ENCODE data around the gene GPA33.

Gene GPA33, protein sequence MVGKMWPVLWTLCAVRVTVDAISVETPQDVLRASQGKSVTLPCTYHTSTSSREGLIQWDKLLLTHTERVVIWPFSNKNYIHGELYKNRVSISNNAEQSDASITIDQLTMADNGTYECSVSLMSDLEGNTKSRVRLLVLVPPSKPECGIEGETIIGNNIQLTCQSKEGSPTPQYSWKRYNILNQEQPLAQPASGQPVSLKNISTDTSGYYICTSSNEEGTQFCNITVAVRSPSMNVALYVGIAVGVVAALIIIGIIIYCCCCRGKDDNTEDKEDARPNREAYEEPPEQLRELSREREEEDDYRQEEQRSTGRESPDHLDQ

DNA sequence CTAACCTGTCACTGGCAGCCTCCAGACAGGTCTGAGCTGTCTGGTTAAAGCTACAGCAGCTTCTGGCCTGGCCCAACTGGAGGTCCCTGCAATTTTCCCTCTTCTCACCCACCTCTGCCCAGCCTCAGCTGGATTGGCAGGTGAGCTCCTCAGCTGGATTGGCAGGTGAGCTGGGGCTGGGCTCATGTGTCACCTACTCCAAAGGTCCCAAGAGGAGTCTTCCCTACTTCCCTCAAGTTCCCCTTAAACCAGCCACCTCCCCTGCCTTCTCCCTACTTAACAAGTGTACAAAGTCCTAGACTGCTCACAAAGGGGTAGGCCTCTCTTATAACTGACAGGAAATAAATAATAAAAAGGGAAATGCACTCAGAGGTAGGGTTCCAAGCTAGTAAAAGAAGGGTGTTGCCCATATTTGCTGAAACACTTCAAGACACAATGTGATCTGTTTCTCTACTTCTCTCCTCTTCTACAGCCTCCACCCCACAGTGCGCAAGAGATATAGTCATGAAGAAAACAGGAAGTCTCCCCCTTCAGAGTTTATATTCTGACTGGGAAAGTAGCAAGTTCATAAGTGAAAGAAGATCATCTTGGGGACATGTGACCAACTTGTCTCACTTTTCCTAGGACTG, at the start of gene GPA33:
Gene GPA33 (minus strand): TSS at position 64 of the 629 bp plus-strand sequence. CDS start 90 bp downstream, outside the sequence.
- no peak for DNase-seq (ENCODE audit: extremely low read depth in 1 of 2, low read depth in 1 of 2)

DNA sequence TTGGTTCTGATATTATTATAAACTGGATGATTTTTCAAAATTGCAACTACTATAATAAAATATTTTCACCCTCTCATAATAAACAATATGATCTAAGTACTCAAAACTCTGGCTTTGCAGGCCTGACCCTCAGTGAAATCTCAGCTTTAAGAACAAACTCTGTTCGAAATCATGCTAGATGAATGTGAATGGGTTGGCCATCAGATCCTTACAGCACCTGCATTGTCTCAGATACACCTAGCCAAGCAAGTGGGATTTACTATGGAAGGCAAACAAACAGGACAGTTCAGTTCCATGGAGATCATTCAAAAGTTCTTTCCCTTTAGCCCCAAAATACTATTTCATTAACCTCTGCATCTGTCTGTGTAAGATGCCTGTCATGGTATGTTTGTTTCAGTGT, 48.5 kb upstream of the GPA33 start:
- no peak for DNase-seq (ENCODE audit: extremely low read depth in 1 of 2, low read depth in 1 of 2)

DNA sequence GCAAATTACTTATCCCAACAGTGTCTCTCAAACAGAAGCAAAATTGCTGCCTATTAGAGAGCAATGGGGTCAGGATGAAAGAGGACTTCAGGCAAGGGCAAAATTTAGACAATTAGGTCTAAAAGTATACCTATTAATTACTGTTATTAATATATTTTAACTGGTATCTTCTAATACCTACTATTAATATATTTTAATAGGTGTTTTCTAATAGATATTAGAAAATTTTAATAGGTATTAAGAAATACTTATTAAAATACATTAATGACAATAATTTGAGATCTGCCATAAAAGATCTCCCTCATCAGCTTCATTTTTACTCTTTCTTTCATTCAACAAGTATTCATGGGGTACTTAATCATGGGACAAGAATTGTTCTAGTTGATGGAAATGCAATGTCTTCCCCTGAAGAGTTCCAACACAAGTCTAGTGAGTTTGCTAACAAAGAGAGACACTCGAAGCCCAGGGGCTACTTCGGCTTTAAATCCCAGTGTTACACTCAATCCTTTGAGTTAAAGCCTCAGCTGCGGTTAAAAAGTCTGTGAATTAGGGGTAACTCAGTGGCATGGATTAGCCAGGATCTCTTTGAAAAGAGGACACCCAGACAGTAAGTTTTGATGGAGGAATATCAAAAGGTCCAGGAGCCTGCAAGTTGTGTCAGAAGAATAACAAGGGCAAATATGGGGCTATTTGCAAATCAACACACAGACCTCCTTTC, 47.8 kb upstream of the GPA33 start:
- no peak for DNase-seq (ENCODE audit: extremely low read depth in 1 of 2, low read depth in 1 of 2)

DNA sequence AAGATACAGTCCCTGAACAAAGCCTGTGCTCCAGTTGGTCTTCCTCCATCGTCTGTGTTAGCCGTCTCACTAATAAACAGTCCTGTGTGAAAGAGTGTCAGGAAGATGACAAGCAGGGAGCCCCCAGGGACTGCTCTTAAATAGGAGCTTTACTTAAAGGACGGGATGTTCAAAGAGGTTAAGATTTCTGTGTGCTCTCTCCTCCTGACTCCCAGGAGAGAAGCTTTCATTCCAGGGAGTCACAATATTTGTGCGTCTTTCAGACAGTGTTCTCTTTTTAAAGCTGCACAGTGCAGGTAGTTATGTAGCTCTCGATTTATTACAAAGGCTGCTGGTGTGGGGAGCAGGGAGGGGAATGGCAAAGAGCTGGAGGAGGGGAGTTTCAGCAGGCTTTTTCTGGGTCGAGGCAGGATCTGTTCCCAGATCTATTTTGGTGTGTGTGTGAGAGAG, 47.2 kb upstream of the GPA33 start:
- DNase-seq (ENCODE audit: extremely low read depth in 1 of 2, low read depth in 1 of 2): no peak

DNA sequence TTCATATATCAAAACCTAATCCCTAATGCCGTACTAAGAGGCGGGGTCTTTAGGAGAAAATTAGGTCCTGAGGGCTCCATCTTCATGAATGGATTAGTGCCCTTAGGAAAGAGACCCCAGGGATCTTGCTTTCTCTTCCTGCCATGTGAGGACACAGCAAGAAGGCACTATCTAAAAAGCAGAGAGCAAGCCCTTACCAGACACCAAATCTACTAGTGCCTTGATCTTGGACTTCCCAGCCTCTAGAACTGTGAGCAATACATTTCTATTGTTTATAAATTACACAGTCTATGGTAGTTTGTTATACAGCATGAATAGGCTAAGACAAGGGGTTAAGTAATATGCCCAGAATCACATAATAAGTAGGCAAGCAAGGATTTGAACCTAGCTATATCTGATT, 46.6 kb upstream of the GPA33 start:
- no peak for DNase-seq (ENCODE audit: extremely low read depth in 1 of 2, low read depth in 1 of 2)

DNA sequence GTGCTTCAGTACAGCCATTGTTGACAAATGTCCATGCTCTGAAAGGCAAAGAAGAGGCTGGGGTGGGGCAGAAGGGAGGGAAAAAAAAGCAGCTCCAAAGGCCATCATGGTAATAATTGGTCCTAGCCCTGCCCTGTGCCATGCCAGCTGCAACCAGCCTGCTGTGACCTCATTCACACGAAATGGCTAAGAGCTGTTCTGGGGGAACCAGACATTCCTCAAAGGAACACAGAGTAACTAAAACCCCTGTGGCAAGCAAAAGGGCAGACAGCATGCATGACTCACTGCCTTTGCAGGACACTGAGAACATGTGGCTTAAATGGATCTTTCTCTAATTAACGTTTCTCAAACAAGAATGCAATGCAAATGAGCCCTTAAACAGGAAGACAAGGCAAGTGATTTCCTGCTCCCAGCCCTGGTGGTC, 46.0 kb upstream of the GPA33 start:
- no peak for DNase-seq (ENCODE audit: extremely low read depth in 1 of 2, low read depth in 1 of 2)

DNA sequence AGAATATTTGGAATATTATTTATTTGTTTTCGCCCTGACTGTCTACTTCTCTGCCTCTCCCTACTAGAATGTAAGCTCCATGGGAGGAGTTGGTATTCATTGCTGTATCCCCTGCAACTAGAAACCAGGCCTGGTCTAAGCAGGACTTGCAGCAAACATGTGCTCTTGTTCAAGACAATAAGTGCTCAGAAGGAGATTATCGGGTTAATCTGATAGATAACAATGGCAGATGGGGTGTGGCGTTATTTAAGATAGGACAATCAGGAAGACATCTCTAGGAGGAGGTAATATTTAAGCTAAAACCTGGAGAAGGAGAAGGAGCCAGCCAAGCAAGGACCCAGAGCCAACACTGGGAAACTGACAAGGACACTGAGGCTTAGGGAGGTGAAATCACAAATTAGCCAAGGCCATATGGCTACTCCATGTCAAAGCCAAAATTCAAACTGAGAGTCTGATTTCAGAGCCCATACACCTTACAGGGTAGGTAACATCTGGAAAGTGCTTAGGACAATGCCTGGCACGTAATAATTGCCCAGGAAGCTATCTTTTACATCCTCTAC, 45.2 kb upstream of the GPA33 start:
- DNase-seq (ENCODE audit: extremely low read depth in 1 of 2, low read depth in 1 of 2): no peak

DNA sequence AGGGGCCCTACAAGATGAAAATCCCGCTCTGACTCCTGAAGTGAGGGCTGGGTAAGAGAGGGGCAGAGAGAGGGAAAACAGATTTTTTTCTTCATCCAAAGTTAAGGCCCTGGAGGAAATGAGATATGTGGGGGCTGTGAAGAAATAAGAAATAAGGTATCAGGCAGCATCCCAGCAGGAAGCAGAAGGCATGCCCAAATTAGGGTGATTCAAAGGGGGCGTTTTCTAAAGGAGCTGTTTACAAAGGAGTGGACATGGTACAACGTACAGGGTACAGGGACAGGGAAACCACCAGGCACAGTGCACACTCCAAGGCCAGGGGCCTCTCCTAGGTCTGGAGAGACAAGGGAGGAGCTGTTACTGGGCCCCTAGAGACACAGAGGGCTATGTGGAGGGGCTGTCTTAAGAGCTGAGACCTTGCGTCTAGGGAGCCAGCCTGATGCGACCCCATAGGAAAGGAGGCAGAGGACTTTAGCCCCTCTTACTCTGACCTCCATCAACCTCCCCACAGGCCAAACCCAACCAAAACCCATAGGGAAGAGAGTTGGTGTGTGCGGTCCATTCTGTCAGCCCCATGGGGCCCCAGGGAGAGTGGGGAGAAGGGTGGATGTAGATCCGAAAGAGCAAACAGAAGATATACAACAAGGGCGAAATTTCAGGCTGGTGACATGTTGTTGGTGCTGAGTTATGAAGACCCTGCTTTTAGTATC, 42.3 kb upstream of the GPA33 start:
- no peak for DNase-seq (ENCODE audit: extremely low read depth in 1 of 2, low read depth in 1 of 2)

DNA sequence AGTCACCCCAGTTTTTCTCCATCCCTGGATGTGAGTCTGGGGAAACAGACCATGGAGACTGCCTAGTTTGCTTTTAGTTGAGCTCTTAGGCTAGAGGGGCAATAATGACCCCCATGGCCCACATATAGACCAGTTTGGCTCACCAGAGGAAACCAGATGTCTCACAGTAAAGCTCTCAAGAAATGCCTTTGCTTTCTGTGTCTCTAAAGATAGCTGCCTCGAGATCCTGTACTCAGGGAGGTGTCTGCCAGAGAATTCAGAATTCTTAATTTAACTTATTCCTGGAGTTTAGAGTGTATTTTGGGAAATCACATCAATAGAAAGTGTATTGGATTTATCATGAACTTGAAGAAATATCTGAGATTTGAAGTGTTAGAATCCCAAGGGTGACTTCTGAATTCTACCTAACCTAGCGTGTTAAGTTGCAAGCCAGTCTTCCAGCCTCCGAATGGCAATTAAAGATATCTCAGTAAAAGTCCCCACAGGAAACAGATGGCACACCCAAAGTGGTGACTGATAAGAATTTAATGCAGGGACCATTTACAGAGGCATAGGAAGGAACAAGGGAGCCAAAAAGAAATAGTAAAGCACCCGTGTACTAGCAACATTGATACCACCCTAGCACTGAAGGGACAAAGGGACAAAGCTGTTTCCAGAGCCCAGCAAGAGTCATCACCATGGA, 40.8 kb upstream of the GPA33 start:
- DNase-seq (ENCODE audit: extremely low read depth in 1 of 2, low read depth in 1 of 2): no peak

DNA sequence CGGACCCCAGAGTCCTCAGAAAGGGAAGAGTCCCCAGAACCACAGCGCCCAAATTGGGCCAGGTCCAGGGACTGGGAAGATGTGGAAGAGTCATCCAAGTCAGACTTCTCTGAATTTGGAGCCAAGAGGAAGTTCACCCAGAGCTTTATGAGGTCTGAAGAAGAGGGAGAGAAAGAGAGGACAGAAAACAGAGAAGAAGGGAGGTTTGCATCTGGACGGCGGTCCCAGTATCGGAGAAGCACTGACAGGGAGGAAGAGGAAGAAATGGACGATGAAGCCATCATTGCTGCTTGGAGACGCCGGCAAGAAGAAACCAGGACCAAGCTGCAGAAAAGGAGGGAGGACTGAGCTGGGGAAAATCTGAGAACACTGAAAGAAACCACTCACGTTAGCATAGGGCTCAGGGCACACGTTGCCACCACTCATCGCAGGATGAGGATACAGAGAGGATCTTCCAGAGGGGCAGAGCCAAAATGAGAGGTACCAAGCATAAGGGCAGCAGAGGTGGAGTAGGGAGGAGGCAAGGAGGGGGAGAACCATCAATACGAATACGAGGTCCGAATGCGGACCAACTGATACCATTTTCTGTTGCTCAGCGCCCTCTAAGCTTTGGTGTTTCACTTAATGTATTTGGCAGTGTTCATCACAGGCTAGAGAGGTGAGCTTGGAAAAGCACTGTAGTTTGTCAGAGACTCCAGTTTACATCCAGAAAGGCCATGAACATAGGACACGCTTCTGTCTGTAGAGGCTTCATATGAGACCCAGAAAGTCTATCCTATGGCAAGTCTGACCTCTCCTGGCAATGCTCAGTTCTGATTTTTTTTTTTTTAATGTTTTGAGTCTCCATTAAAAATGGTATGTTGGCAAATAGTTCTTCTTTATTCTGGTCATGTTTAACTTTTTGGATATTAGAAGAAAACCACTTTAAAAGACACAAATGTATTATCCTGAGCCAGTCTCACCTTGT, 38.4 kb upstream of the GPA33 start:
- no peak for DNase-seq (ENCODE audit: extremely low read depth in 1 of 2, low read depth in 1 of 2)

DNA sequence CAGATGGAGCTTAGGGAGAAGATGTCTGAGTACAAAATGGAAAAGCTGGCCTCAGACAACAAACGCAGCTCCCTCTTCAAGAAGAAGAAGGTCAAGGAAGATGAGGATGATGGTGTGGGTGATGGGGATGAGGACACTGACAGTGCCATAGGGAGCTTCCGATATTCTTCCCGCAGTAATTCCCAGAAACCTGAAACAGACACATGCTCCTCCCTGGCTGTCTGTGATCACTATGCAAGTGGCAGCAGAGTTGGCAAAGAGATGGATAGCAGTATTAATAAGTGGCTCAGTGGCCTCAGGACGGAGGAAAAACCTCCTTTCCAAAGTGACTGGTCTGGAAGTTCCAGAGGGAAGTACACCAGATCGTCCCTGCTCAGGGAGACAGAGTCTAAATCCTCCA, 37.5 kb upstream of the GPA33 start:
- DNase-seq (ENCODE audit: extremely low read depth in 1 of 2, low read depth in 1 of 2): no peak

DNA sequence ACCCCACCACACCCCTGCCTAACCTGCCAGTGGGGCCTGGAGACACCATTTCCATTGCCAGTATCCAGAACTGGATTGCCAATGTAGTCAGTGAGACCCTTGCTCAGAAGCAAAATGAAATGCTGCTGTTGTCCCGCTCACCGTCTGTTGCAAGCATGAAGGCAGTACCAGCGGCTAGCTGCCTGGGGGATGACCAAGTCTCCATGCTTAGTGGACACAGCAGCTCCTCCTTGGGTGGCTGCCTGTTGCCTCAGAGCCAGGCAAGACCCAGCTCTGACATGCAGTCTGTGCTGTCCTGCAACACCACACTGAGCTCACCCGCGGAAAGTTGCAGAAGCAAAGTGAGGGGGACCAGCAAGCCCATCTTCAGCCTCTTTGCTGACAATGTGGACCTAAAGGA, 37.1 kb upstream of the GPA33 start:
- DNase-seq (ENCODE audit: extremely low read depth in 1 of 2, low read depth in 1 of 2): no peak

DNA sequence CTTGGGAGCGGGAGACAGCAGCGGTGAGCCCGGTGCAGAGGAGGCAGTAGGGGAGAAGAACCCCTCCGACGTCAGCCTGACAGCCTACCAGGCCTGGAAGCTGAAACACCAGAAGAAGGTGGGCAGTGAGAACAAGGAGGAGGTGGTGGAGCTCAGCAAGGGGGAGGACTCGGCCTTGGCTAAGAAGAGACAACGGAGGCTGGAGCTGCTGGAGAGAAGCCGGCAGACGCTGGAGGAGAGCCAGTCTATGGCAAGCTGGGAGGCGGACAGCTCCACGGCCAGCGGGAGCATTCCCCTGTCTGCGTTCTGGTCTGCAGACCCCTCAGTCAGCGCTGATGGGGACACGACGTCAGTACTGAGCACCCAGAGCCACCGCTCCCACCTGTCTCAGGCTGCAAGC, 36.6 kb upstream of the GPA33 start:
- no peak for DNase-seq (ENCODE audit: extremely low read depth in 1 of 2, low read depth in 1 of 2)

DNA sequence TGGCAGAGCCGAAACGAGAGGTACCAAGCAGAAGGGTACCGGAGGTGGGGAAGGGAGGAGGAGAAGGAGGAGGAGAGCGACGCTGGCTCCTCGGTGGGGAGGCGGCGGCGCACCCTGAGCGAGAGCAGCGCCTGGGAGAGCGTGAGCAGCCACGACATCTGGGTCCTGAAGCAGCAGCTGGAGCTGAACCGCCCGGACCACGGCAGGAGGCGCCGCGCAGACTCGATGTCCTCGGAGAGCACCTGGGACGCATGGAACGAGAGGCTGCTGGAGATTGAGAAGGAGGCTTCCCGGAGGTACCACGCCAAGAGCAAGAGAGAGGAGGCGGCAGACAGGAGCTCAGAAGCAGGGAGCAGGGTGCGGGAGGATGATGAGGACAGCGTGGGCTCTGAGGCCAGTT, 36.1 kb upstream of the GPA33 start:
- no peak for DNase-seq (ENCODE audit: extremely low read depth in 1 of 2, low read depth in 1 of 2)

DNA sequence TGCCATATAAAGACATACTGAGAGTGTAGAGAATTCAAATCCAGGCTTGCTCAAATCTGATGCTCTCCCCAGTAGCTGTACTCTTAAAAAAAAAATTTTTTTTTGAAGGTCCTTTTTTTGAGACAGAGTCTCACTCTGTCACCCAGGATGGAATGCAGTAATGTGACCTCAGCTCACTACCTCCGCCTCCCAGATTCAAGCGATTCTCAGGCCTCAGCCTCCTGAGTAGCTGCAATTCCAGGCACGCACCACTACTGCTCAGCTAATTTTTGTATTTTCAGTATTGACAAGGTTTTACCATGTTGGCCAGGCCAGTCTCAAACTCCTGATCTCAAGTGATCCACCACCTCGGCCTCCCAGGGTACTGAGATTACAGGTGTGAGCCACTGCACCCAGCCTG, 32.4 kb upstream of the GPA33 start:
- no peak for DNase-seq (ENCODE audit: extremely low read depth in 1 of 2, low read depth in 1 of 2)

DNA sequence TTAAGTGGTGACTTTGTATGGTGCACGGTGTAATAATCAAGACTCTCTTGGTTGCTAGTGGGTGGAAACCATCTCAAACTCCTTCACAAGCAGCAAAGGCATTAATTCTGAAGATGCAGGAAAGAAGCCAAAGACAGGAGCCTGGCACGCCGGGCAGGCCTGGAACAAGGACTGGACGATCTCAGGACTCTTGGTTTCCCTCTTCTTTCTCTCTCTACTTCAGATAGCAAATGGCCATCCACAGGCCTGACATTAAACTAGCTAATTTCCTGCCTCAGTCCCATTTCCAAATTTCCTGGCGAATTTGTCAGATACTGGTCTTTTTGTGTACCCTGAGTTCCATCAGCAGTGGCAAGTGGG, 31.9 kb upstream of the GPA33 start:
- DNase-seq (ENCODE audit: extremely low read depth in 1 of 2, low read depth in 1 of 2): no peak

DNA sequence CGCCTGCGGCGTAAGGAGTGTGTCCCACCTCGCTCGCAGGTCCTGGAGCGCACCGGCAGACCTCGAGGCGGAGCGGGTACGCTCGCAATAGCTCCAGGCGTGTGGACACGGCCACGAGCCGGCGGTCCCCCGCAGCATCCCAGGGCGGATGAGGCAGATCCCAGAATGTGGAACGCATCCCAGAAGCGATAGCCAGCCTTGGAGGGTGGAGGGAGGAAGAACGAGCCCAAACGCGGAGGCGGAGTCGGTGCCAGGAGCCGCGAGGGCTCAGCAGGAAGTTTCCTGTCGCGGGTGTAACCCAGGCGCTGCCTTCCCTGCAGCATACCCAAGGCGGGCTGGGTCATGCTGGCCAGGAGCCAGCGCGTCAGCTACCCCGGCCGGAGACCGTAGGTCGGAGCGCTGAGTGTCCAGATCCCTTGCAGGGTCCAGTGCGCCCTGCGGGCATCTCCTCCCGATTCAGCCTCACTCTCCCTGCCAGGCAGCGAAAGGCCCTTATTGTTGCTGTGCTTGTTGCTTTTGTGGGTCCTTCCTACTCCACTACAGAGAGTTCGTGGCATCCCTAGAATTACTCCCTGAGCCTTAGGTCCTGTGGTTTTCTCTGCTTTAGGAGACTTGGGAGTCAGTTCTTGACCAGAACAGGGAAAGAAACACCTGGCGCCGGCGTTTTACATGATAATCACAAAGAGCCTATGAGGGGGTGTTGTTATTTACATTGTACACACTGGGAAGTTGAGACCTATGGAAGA, 31.4 kb upstream of the GPA33 start:
- DNase-seq (ENCODE audit: extremely low read depth in 1 of 2, low read depth in 1 of 2): peak in 1 of 2 donors; percentile 5

DNA sequence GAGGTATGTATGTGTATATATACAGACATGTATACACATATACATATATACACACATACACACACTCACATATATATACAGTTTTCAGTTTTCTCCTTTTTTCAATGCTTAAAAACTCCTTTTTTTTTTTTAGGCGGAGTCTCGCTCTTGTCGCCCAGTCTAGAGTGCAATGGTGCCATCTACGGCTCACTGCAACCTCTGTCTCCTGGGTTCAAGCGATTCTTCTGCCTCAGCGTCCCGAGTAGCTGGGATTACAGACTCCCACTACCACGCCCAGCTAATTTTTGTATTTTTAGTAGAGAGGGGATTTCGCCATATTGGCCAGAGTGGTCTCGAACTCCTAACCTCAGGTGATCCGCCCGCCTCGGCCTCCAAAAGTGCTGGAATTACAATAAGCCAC, 30.7 kb upstream of the GPA33 start:
- DNase-seq (ENCODE audit: extremely low read depth in 1 of 2, low read depth in 1 of 2): no peak

DNA sequence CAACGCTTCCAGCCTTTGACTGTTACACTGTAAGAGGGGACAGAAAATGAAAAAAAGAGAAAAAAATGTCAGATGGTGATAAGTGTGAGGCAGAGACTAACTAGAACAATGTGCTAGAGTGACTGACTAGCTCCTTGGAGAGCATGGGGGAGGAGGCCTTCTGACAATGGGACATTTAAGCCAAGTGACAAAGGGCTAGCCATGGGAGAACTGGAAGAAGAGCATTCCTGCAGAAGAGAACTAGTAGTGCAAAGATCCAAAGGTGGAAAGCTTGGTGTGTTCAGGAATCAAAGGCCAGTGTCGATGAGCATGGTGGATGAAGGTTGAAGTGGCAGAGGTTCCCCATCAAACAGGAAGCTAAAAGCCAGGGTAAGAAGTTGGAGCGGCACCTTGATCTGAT, 29.5 kb upstream of the GPA33 start:
- no peak for DNase-seq (ENCODE audit: extremely low read depth in 1 of 2, low read depth in 1 of 2)

Data from activated CD8-positive, alpha-beta memory T cell treated with anti-CD3 and anti-CD28 coated beads for 1 hour (primary cell).